GM19043 (cell line): ENCODE data around the gene RHEBL1.
"Not testable (repeated sequence)": the region's sequence is repeated elsewhere in the genome, so short reads cannot be mapped to it uniquely, and the experiment has no call there.

ENCODE experiments used
- ATAC-seq: cut with Tn5 transposase; IDR thresholded peaks from one replicate; pipeline ENCODE4 v1.9.1; 2021; ENCODE audit warnings: low read depth; ENCODE audit not compliant: unreplicated experiment

RHEBL1 gene

GRCh38 chr12:49089821-49090773 lies 20.3 kb upstream of the RHEBL1 start:
- ATAC-seq: no peak

- no peak for ATAC-seq
Measured at GRCh38 chr12:49088932-49089330, 19.2 kb upstream of the RHEBL1 start.

GRCh38 chr12:49088150-49088931 lies 18.6 kb upstream of the RHEBL1 start:
- ATAC-seq: peak; percentile 87

GRCh38 chr12:49086116-49086515 lies 16.3 kb upstream of the RHEBL1 start:
- ATAC-seq: no peak

GRCh38 chr12:49084438-49084837 lies 14.7 kb upstream of the RHEBL1 start:
- ATAC-seq: no peak

GRCh38 chr12:49079793-49080192 lies 10.0 kb upstream of the RHEBL1 start:
- no peak for ATAC-seq

- no peak for ATAC-seq
Measured at GRCh38 chr12:49070971-49071370, 1.2 kb upstream of the RHEBL1 start.

GRCh38 chr12:49068879-49069506 lies 786 bp downstream of the RHEBL1 start:
- ATAC-seq: no peak

GRCh38 chr12:49066120-49066519 lies 3.7 kb downstream of the RHEBL1 start:
- ATAC-seq: no peak

GRCh38 chr12:49064767-49065152 lies 5.0 kb downstream of the RHEBL1 start:
- no peak for ATAC-seq

- not testable (repeated sequence) for ATAC-seq
Measured at GRCh38 chr12:49061916-49062315, 7.9 kb downstream of the RHEBL1 start.

- ATAC-seq: no peak
Measured at GRCh38 chr12:49061157-49061650, 8.6 kb downstream of the RHEBL1 start.

GRCh38 chr12:49060237-49061156 lies 9.3 kb downstream of the RHEBL1 start, which contains the start of gene KMT2D:
Gene KMT2D, minus strand, starts transcription at chr12:49060794. Its CDS starts 5,470 bp downstream, at chr12:49055324.
- peak; percentile 47 for ATAC-seq

- ATAC-seq: no peak
Measured at GRCh38 chr12:49059299-49060171, 10.2 kb downstream of the RHEBL1 start.

- no peak for ATAC-seq
Measured at GRCh38 chr12:49059045-49059298, 10.8 kb downstream of the RHEBL1 start.

GRCh38 chr12:49058366-49059044 lies 11.3 kb downstream of the RHEBL1 start:
- ATAC-seq: no peak

GRCh38 chr12:49057888-49058287 lies 11.9 kb downstream of the RHEBL1 start:
- no peak for ATAC-seq

GRCh38 chr12:49055978-49056754 lies 13.6 kb downstream of the RHEBL1 start:
- peak; percentile 72 for ATAC-seq
